Measurements from ENCODE around the gene SMC1B.
"Not testable (repeated sequence)": the region's sequence is repeated elsewhere in the genome, so short reads cannot be mapped to it uniquely, and the experiment has no call there.

- not testable (repeated sequence) for TF ChIP-seq TAF1 (IDR thresholded peaks at IDR 0.05; ENCODE audit: low read depth, low read length); POLR2A (IDR thresholded peaks at IDR 0.05; ENCODE audit: low read depth, low read length); POU2F2 (IDR thresholded peaks at IDR 0.05; ENCODE audit: low read depth, low read length); POLR2AphosphoS5 (IDR thresholded peaks at IDR 0.05; ENCODE audit: low read depth, low read length); SPI1 (IDR thresholded peaks at IDR 0.05; ENCODE audit: low read depth, low read length); PAX5 (IDR thresholded peaks at IDR 0.05; ENCODE audit: insufficient read depth, low read length, severe bottlenecking)
These were observed 34.2 kb upstream of the SMC1B start for GRCh38 chr22:45447596-45447995.
